ACHN (cell line): ENCODE data around the gene KCNQ5.
"Not testable (repeated sequence)": the region's sequence is repeated elsewhere in the genome, so short reads cannot be mapped to it uniquely, and the experiment has no call there.

ENCODE experiments used
- DNase-seq: peaks from one replicate; pipeline ENCODE4 v3.0.0-alpha.2; 2015
- in situ Hi-C: cut with HindIII; loops from 2 replicates; pipeline ENCODE4 v1.10.0; 2017; ENCODE audit warnings: low sequenced_read_pairs, low pct_ligation_motif_present, low pct_unique_long_range_greater_than_20kb

The KCNQ5 gene

DNA sequence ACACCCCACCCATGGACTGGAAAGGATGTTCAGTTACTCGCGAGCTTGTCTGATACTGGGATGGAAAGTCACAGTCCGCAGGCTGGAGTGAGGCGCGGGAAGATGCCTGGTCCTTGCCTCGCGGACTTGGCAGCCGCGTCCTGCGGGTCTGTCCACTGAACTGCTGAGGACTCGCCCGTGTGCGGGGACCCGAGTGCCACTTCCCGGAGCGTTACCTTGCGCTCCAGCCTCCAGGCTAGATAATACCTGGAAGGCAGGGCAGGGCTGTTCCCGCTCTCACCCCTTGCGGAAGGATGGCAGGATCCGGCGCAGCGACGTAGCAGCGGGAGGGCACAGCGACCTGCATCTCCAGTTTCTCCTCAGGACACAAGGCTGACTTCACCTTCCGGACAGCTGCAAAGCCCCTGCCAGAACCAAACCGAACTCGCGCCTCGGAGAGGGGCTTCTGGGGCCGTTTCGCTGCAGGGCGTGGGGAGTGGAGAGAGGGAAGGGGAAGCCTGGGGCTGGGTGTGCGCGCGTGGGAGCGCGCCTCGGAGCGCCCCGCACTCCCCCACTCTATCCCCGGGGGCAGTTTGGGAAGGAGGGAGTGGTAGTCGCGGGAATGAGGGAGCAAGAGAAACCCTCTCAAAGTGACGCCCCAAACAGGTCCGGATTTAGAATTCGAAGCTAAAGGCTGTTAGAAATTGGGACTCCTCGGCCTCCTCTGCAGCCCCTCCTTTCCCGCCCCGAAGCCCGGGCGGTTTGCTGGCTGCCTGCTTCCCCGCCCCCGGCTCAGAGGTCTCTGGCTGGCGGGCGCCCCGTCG is at the start of gene KCNQ5:
Gene KCNQ5 (plus strand): TSS at position 774 of the 803 bp plus-strand sequence.
- DNase-seq: peak; percentile 13
- in situ Hi-C loops: loop anchor here (25.0 kb wide), 1 partner anchor 516 kb away; no protein-coding TSS in a partner anchor

DNA sequence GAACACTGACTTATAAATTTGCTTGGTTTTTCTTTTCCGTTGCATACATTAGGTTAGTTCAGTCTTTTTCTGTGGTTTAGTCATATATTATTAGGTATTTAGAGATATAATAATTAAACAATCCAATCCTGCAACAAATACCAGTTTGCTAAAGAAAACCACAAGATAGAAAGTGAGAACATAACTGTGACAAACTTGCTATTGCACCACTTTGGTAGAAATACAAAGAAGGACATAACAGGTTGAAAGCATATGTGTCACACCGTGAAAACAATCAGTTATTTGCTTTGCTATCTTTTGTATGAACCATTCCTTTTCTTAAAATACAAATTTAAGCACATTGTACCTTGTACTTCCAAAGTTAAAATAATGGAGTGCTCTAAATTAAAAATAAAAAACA is 42.0 kb upstream of the KCNQ5 start:
- DNase-seq: no peak
- in situ Hi-C loops: no loop called here

DNA sequence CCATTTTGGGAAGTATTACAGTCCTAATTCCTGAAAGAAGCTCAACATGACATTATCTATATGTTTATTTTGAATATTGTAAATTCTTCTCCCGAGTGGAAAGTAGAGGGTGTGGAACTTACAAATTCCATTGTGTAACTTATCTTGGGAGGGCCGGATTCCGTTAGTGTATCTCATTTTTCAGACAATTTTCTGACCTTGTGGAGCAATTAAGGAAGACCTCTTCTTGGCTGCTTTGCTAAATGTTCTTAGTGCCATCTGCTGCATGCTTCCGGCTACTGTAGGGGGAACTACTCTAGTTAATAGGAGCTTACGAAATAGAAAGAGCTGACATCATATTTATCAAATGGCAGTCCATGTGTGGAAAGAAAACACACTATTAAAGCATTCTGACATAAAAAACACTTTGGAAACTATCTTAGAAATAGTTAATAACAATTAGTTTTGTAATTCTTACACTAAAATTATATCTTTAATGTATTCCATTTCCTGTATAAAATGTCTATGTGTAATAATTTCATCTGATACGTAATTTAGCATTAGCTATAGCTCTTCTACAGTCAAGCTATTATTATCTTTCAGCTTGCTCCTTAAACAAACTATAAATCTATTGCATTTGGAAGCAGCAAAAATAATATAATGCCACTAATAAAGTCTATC is 41.5 kb upstream of the KCNQ5 start:
- peak; percentile 41 for DNase-seq
- in situ Hi-C loops: no loop called here

DNA sequence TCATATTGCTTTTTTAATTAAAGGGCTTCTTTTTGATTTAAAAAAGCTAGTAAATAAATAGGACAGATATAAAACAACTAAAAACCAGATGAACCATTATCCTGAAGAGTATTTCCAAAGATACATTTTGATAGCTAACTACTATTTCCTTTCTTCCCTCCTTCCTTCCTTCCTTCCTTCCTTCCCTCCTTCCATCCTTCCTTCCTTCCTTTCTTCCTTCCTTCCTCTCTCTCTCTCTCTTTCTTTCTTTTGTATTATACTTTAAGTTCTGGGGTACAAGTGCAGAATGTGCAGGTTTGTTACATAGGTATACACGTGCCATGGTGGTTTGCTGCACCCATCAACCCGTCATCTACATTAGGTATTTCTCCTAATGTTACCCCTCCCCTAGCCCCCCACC is 40.9 kb upstream of the KCNQ5 start:
- DNase-seq, in situ Hi-C loops: not testable (repeated sequence)

DNA sequence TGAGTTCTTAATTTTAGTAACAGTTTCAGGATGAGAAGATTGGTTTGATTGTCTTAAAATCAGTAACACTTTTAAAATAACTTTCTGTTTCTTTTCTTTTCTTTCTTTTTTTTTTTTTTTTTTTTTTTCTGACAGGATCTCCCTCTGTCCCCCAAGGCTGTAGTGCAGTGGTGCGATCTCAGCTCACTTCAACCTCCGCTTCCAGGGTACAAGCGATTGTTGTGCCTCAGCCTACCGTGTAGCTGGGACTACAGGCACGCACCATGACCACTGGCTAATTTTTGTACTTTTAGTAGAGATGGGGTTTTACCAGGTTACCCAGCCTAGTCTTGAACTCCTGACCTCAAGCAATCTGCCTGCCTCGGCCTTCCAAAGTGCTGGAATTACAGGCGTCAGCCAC is 33.7 kb upstream of the KCNQ5 start:
- in situ Hi-C loops: no loop called here

DNA sequence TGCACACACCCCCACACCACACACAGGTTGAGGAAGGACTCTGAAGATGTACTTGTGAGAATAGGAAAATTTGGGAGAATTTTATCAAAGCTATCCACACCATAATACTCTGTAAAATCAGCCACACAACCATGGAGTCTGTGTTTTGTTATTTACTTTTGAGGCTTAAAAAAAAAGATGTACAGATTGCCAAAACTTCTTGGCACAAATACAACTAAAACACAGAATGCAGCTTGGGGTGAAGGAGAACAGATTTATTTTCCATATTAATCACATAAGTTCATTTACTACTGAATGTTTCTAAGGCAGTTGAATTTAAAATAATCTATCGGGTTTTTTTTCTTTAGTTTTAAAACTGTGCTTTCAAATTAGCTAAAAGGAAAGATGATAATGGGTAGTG is 32.8 kb upstream of the KCNQ5 start:
- DNase-seq: no peak
- in situ Hi-C loops: no loop called here

More for the DNA sequence above, 33.7 kb upstream of the KCNQ5 start:
- no peak for DNase-seq

DNA sequence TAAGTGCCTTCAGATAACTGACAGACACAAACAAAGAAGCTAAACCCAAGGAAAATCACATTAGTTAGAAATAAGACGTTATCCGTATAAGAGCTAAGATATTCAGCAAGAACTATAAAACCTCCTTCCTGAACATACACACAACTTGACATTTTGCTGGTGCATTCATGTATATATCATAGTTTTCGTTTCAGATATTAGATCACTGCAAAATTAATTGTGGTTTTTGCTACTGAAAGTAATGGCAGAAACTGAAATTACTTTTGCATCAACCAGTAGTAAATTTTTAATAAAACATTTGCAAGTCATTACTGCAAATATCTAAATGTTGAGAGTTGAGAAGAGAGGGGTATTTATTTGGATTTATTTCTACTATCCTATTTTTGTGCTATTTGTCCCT is 26.1 kb upstream of the KCNQ5 start:
- no peak for DNase-seq
- in situ Hi-C loops: no loop called here

DNA sequence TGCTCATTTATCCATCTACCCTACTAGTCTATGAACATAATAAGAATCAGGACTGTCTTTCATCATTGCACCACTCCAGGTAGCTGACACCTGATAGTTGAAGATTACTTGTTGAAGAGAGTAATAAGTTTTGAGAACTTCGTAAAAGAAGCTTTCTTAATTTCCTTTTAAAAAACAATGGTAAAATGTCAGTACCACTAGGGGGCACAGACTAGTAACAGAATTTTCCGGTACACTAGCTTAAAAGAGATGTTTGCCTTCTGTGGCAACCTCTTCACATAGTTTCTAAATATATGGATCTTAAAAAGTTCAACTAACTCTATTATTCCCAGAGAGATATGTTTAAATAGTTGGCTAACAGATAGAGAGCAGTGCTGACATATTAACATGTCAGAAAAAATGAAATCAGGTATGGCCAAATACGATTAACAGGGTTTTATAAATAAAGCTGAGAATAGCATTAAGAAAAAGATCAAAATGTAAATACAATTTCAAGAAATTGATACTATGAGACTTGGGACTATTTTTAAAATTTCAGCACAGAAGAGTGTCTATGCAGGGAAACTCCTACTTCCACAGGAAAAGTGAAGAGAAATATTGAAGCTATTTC is 5.4 kb upstream of the KCNQ5 start:
- DNase-seq: peak; percentile 49
- in situ Hi-C loops: loop anchor here (25.0 kb wide), 1 partner anchor 521 kb away; no protein-coding TSS in a partner anchor

DNA sequence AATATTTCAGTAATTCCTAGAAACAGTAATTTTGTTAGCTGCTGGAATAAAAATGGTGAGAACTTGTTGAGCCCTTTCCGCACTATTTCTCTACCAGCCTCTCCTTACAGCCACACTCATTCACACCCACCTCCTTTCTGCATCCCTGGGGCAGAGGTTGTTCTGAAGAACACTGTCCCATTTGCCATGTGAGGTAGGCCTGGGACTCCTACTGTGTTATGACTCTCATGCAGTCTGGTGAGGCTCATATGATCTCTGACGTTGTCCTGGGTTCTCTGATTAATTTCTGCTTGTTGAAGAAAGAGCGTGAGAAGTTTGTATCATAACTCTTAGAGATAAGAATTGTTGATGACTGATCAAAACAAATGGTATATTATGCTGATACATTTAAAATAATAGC is 4.1 kb upstream of the KCNQ5 start:
- in situ Hi-C loops: loop anchor here (25.0 kb wide), 1 partner anchor 520 kb away; no protein-coding TSS in a partner anchor
- DNase-seq: no peak

DNA sequence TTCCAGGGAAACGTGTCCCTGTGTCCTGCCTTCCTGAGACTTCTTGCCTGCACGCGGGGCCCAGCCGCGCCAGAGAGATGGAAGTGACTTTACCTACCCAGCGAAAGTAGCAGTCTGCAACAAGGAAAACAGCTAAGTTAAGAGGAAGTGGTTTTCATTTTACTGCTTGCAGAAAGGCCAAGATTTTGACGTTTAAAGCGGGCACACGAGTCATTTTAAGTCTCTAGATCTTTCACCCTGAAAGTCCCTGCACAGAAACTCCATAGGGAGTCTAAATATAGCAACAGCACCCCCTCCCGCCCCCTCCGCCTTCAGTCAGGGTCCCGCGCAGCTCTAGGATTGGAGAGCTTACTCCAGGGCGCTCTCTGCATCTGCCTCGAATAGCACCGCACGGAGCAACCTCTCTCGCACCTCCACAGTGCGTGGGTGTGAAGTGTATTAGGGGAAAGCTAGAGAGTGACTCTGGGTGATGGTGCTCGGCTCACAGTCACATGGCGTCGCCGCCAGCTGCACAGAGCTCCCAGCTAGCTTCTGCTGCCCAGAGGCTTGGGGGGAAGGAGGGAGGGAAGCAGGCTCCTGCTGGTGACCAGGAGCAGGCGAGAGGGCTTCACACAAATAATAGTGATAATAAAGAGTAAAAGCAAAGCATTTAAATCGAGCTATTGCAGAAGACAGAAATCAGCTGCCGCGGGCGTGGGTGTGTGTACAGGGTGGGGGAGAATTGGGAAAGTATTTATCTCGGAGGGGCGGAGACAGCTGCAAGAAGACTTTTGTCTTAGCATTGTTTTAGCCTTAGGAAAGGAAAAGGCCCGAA is 1.8 kb upstream of the KCNQ5 start:
- in situ Hi-C loops: loop anchor here (25.0 kb wide), 1 partner anchor 517 kb away; no protein-coding TSS in a partner anchor
- no peak for DNase-seq

DNA sequence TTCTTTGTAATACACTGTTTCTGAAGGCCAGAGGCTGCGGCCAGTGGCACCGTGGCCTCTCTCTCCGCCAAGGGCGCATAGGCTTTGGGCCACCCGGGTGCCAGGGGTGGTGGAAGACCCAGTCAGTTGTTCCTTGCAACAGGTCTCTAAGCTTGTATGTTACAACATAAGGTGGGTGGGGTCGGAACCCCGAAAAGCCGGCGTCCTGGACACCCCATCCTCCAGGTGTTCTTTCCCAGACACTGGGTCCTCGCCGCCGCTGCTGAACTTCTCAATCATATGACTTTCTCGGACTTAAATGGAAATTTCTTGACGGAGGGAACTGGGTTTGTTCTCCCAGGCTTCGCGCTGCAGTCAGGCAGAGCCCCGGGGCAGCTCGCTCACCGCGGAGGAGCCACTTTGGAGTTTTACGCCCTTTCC is 983 bp upstream of the KCNQ5 start:
- in situ Hi-C loops: loop anchor here (25.0 kb wide), 1 partner anchor 516 kb away; no protein-coding TSS in a partner anchor
- no peak for DNase-seq

DNA sequence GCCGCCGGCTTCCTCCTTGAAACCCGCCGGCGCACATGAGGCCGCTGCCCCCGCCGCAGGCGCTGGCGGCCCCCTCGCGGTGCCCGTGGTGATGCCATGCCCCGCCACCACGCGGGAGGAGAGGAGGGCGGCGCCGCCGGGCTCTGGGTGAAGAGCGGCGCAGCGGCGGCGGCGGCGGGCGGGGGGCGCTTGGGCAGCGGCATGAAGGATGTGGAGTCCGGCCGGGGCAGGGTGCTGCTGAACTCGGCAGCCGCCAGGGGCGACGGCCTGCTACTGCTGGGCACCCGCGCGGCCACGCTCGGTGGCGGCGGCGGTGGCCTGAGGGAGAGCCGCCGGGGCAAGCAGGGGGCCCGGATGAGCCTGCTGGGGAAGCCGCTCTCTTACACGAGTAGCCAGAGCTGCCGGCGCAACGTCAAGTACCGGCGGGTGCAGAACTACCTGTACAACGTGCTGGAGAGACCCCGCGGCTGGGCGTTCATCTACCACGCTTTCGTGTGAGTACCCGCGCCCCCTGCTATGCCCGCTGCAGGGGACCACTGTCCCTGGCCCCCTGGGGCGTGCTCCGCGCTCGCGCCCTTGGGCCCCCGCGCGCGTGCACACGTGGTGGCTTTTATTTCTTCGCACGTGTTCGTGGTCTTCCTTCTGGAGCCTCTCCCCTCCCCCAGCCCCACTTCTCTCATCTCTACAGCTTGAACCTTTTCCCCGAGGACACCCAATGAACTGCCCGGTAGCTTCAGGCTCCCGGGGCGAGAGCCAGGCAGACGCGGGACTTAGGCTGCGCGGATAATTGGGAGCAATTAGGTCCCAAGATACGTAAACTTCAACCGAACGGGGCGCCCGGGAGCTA is 453 bp downstream of the KCNQ5 start:
- peak; percentile 59 for DNase-seq
- in situ Hi-C loops: loop anchor here (25.0 kb wide), 1 partner anchor 515 kb away; no protein-coding TSS in a partner anchor

DNA sequence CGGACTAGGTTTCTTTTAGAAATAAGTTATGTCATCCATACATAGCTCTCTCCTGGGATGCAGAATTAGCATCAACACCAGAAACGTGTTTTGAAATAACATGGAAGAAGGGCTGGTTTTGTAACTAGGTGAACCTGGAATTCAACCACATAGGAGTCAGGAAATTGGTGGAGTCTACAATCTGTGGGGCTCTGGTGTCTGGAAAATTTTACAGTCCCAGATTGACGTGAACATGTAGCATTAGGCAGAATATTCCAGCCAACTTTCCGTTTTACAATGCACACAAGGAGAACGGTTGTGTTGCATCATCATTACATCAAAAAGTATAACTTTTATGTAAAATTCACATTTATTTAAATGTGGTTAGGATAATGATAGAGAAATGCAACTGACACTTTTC is 1.9 kb downstream of the KCNQ5 start:
- DNase-seq: peak; percentile 10
- in situ Hi-C loops: loop anchor here (25.0 kb wide), 1 partner anchor 513 kb away; no protein-coding TSS in a partner anchor

DNA sequence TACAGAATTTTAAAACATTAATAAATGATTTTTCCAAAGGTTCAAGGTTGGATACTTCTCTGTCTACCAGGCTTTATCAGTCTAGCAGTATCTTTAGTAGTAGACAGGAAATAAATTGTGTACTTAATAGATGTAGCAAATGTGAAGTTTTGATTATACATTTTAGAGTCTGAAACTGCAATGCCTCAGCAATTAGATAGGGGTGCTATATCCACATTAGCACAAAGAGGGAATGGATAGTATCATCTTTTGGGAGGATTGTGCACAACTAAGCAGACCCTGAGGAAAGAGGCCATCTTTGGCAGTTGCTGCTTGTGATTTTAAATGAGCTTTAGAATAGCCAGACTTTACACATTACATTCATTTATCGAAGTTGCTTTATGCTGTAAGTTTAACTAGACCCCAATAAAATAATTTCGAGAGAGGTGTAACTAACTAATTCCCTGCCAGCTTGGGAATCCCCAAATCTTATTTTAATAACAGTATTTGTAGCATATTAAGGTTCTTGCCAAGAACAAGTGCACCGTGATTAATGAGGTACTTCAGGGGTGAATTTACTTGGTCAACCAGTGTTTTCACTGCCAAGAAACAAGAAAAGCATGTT is 2.8 kb downstream of the KCNQ5 start:
- peak; percentile 61 for DNase-seq
- in situ Hi-C loops: loop anchor here (25.0 kb wide), 1 partner anchor 513 kb away; no protein-coding TSS in a partner anchor

DNA sequence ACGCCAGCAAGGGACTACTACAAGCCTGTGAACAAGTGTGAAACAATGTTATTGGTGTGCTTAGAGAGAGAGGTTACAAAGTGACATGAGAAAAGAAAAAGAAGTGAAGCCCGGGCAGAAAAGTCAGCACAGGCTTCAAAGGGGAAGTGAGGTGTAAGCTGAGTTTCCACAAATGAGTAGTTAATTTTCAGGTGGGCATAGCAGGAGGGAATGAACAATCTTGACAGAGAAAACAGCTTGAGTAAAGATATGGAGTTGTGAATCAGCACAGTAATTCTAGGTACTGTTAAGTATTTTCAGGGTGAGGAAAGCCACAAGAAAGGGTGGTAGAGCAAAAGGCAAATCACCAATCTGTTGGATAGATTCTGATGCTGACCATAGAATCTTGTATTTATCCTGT is 4.3 kb downstream of the KCNQ5 start:
- no peak for DNase-seq
- in situ Hi-C loops: no loop called here

DNA sequence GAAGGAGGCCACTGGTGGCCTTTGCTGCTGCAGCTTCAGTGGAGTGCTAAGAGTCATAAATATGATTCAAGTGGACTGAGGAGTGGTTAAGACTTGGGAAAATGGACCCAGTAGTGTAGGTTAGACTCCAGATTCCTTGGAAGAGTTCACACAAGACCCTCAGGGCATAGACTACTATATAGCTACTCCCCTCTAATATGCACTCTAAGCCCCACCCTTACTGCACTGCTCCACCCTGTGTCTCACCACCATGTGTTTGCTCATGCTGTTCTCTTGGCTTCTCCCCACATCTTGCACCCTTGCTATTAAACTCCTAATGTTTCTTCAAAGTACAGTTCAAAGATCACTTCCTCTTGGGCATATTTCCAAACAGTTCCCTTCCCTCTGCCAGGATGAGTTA is 5.7 kb downstream of the KCNQ5 start:
- in situ Hi-C loops: no loop called here
- DNase-seq: no peak

DNA sequence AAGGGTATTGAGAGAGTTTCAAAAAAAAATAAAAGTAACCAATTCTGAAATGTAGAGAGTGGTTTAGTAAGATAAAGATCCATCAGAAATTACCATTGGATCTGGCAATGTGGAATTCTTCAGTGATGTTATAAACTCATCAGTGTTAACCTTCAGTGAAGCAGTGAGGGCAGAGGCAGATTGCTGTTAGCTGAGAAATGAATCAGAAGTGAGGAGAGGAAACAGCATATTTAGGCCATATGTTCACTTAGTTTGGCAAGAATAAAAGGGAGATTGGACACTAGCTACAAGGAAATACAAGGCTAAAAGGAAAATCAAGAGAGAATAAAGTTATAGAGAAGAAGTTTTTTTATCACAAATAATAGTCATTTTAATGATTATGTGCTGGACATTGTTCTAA is 9.6 kb downstream of the KCNQ5 start:
- in situ Hi-C loops: no loop called here
- DNase-seq: no peak
